Breast epithelium (tissue), 3 donors: ENCODE measurements around the gene IGF1R.

ENCODE experiments used
- CTCF ChIP-seq, 3 donors: fragments of 450-650 bp; IDR thresholded peaks; one replicate each; pipeline ENCODE4 v1.5.1; 2016 to 2017; ENCODE audit warnings: antibody characterized with exemption in 3 of 3, mild to moderate bottlenecking in 3 of 3, moderate library complexity in 3 of 3
- POLR2A ChIP-seq: fragments of 450-650 bp; IDR thresholded peaks from one replicate; pipeline ENCODE4 v1.6.1; 2016; ENCODE audit warnings: antibody characterized with exemption, mild to moderate bottlenecking, moderate library complexity

DNA sequence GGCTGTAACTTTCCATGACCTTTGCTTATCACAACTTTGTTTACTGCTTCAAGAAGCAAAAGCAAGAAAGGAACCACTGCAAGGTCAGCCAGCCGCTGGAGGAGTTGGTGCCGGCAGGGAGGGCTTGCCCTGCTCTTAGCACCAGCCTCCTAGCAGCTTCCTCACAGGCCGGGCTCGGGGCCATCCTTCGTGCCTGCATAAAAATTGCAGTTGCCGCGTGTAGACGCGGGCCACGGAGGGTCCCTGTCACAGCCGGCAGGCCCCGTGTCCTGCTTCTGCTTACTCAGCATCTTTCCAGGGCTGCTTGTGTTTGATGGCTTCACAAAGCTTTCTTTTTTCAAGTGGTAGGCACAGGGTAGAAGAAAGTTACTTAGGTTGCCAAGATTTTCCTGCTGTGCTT lies 274.8 kb downstream of the IGF1R start:
- no peak for TF ChIP-seq CTCF (IDR thresholded peaks at IDR 0.05)
- TF ChIP-seq POLR2A: no peak
